Subcutaneous abdominal adipose tissue (tissue), 5 donors: ENCODE results near the gene ALK.

Source experiments
- H3K27ac ChIP-seq: one replicate; pipeline ENCODE4 v1.7.0; 2013; ENCODE audit warnings: low read depth, mild to moderate bottlenecking, inconsistent platforms, low read length, moderate library complexity
- H3K27me3 ChIP-seq, 5 donors: one replicate each; pipeline ENCODE4 v1.7.0; 2013; ENCODE audit warnings: low read length in 5 of 5, inconsistent platforms in 1 of 5; ENCODE audit not compliant: control insufficient read depth in 5 of 5, insufficient read depth in 4 of 5
- H3K36me3 ChIP-seq, 5 donors: one replicate each; pipeline ENCODE4 v1.7.0; 2013; ENCODE audit warnings: low read length in 5 of 5; ENCODE audit not compliant: control insufficient read depth in 5 of 5, insufficient read depth in 5 of 5
- H3K4me1 ChIP-seq, 5 donors: one replicate each; pipeline ENCODE4 v1.7.0; 2013; ENCODE audit warnings: low read length in 5 of 5, mild to moderate bottlenecking in 3 of 5, moderate library complexity in 1 of 5; ENCODE audit not compliant: control insufficient read depth in 5 of 5, insufficient read depth in 5 of 5
- H3K4me3 ChIP-seq, 5 donors: one replicate each; pipeline ENCODE4 v1.7.0; 2013; ENCODE audit warnings: low read length in 5 of 5, low read depth in 1 of 5
- H3K9ac ChIP-seq, 5 donors: one replicate each; pipeline ENCODE4 v1.7.0; 2013; ENCODE audit warnings: low read length in 5 of 5, mild to moderate bottlenecking in 4 of 5, moderate library complexity in 3 of 5
- H3K9me3 ChIP-seq, 5 donors: one replicate each; pipeline ENCODE4 v1.7.0; 2013; ENCODE audit warnings: low read length in 5 of 5; ENCODE audit not compliant: control insufficient read depth in 5 of 5
- donor health status: healthy.
- donor health status: healthy.
- donor health status: healthy.
- donor health status: healthy.
- donor health status: healthy.

Gene ALK

DNA sequence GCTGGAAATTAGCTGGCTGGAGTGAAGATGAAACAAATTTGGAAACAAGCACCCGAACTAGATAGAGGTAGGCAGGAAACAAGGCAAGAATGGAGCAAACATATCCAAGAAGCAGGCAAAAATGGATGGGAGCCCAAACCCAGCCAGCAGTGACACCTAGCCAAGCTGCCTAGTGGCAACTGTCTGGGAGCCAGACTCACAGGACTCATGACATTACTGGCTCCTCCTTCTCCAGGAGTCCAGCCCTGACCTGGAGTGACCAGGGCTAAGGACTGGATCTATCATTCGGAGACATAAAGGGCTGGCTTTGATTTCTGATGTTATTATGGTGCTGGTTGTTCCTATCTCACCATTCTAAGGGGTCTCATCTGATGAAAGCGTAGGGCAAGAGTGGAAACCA lies 21.3 kb upstream of the ALK start:
- H3K36me3 ChIP-seq = no peaks in the 10 kb centered on the region
- no peak overlapping the region for H3K4me3 ChIP-seq
- H3K9ac ChIP-seq = no peak overlapping the region
- no peaks in the 10 kb centered on the region for H3K27me3 ChIP-seq
- H3K4me1 ChIP-seq = peaks cover 0 to 5% (median 0%) of the 10 kb centered on the region in 5 donors
- no peak overlapping the region for H3K27ac ChIP-seq
- peaks cover 0 to 9% (median 4%) of the 10 kb centered on the region in 5 donors for H3K9me3 ChIP-seq

DNA sequence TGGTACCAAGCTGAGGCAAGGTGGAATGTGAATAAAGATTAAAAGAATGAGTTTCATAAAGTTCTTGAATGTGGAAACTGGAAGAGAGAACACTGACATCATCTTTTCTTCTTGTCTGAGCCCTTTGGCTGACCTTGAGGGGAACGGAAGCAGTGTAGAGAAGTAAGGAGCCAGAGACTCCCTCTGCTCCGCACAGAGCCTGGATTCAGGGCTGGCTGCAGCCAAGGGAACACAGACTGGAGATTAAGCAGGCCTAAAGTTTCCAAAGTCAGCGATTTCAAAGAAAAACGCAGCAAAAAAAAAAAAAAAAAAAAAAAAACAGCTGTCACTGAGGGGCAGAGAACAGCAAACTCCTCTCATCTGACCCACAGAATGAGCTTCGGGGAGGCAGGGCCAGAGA lies 19.3 kb upstream of the ALK start:
- Histone ChIP-seq H3K4me1 (peaks cover 0 to 5% (median 0%) of the 10 kb centered on the region in 5 donors), H3K9ac (no peak overlapping the region), H3K27ac (no peak overlapping the region), H3K9me3 (peaks cover 0 to 9% (median 4%) of the 10 kb centered on the region in 5 donors), H3K36me3 (no peaks in the 10 kb centered on the region), H3K27me3 (no peaks in the 10 kb centered on the region), H3K4me3 (no peak overlapping the region)

DNA sequence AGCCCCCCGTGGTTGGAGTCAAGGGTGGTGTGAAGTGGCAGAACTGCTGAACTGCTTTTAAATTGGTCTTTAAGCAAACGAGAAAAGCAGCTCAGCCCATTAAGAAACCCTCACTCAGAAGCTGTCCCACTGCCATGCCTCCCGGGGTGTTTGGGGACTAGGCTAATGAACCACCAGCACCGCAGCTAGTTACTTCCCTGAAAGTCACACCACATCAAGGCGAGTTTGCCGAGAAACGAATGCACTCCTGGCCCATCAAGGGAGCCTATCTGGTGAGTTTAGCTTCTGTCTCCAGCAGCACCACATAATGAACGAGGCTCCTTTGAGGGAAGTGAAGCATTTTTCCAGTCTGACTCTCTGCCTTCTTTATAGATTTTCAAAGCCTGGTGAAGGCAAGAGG lies 14.6 kb upstream of the ALK start:
- no peak overlapping the region for H3K27ac ChIP-seq
- H3K27me3 ChIP-seq = peaks cover 0 to 3% (median 0%) of the 10 kb centered on the region in 5 donors
- H3K4me3 ChIP-seq = no peak overlapping the region

DNA sequence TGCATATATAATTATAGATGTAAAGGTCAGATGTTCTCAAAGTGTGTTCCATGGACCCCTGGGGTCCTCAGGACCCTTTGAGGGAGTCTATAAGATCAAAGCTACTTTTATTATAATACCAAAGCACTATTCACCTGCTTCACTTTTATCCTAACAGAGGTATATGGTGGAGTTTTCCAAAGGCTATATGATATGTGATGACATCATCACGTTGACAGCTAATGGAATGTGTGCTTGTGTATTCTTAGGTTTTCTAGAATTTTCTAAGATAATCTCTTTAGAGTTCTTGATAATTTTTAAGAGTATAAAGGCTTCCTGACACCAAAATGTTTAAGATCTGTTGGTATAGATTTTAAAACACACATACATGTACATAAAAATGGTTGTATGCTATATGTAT lies 10.4 kb upstream of the ALK start:
- Histone ChIP-seq H3K4me1 (no peaks in the 10 kb centered on the region), H3K27me3 (peaks cover 0 to 3% (median 0%) of the 10 kb centered on the region in 5 donors), H3K4me3 (no peak overlapping the region), H3K27ac (no peak overlapping the region), H3K9ac (no peak overlapping the region), H3K36me3 (no peaks in the 10 kb centered on the region), H3K9me3 (no peaks in the 10 kb centered on the region)

More for the DNA sequence above, 14.6 kb upstream of the ALK start:
- no peaks in the 10 kb centered on the region for H3K9me3 ChIP-seq
- H3K9ac ChIP-seq = no peak overlapping the region
- peaks cover 0 to 5% (median 0%) of the 10 kb centered on the region in 5 donors for H3K4me1 ChIP-seq
- H3K36me3 ChIP-seq = no peaks in the 10 kb centered on the region

DNA sequence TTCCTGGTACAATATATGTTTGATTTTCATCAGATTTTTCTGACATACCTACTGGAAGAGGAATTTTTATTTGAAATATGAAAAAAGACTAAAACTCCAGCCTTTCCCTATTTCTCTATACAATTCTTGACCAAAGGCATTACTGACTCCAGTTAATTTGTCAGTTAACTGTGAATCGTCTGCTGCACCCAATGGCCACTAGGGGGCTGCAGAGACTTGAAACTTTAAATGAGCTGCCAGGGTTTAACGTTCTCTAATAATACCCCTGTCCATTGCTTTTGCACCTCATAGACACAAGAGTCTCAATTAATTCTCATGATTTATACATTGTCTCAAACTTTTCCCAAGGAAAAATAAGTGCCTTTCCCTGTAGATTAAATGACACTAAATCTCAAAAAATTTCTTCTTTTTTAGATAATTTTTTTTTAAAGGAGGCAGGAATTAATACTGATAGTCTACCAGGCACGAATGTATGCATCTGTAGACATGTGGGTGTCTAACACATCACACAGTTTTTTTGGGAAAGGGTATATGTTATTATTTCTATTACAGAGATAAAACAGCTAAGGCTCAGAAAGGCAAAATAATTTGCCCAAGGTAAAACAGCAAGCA lies 1.8 kb upstream of the ALK start:
- no peak overlapping the region for H3K27ac ChIP-seq
- H3K9me3 ChIP-seq = no peaks in the 10 kb centered on the region
- no peaks in the 10 kb centered on the region for H3K36me3 ChIP-seq
- H3K4me3 ChIP-seq = no peak overlapping the region
- H3K4me1 ChIP-seq = peaks cover 0 to 24% (median 22%) of the 10 kb centered on the region in 5 donors
- peaks cover 25 to 44% (median 31%) of the 10 kb centered on the region in 5 donors for H3K27me3 ChIP-seq
- H3K9ac ChIP-seq = no peak overlapping the region

DNA sequence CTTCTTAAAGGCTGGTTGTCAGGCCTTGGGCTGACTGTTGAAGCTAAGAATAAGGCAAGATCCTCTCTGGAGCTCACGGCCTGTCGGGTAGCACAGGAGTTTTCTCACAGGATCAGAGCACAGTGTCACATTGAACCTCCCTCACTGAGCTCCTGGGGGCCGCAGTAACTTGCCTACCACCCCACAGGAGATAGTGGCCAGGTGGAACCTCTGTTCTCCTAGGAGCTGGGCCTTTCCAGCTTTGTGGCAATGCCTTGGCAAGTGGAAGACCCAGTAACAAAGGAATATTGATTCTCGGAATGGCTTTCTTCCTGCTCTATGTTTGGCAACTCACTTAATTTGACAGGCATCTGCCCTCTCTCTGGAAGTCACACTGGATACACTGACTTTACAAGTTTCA lies 1.2 kb upstream of the ALK start:
- Histone ChIP-seq H3K9ac (no peak overlapping the region), H3K4me1 (peaks cover 0 to 24% (median 22%) of the 10 kb centered on the region in 5 donors), H3K4me3 (no peak overlapping the region), H3K27me3 (peaks cover 25 to 49% (median 37%) of the 10 kb centered on the region in 5 donors), H3K27ac (no peak overlapping the region), H3K36me3 (no peaks in the 10 kb centered on the region), H3K9me3 (no peaks in the 10 kb centered on the region)

DNA sequence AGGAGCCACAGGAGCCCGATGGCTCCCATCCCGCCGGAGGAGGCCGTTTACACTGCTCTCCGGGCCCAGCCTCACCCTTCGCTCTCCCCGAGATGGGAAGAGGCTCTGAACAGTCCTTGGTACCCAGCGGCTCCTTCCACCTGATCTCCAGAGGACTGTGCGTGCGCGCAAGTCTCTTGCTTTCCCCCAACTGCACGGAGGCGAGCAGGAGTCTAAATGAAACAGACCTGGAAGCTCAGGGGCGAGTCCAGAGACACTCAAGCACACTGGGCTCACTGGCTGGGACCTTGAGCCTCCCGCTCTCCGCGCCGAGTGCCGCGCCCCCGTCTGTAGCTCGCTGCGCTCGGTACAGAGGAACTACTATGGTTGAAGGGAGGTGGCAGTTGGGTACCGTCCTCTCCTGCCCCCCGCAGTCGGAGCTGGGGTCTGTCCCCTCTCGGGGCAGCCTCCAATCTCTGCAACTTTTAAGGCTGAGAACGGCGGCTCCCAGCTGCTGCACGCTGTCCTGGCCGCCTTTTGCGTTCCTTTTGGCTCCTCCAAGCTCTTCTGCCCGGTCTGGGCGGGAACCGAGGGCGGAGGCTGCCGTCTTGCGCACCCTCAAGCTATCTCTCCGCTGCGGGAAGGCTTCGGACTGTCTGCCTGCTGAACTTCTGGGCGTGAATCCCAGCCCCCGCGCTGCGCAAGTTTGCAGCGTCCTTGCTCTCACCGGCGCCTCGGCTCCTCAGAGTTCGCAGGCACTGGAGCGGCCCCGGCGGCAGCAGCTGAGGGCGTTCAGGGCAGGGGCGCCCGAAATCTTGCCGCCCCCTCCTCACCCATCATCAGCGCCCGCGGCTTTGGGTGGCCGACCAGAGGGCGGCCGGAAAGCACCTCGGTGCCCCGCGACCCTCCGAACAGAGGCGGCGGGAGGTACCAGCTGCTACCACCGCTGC lies 491 bp downstream of the ALK start:
- Histone ChIP-seq H3K4me3 (peak overlapping the region; percentile 29 to 51 (median 44)), H3K9me3 (no peaks in the 10 kb centered on the region), H3K27me3 (peaks cover 34 to 54% (median 45%) of the 10 kb centered on the region in 5 donors), H3K36me3 (no peaks in the 10 kb centered on the region), H3K4me1 (peaks cover 0 to 24% (median 22%) of the 10 kb centered on the region in 5 donors), H3K27ac (no peak overlapping the region), H3K9ac (no peak overlapping the region)

DNA sequence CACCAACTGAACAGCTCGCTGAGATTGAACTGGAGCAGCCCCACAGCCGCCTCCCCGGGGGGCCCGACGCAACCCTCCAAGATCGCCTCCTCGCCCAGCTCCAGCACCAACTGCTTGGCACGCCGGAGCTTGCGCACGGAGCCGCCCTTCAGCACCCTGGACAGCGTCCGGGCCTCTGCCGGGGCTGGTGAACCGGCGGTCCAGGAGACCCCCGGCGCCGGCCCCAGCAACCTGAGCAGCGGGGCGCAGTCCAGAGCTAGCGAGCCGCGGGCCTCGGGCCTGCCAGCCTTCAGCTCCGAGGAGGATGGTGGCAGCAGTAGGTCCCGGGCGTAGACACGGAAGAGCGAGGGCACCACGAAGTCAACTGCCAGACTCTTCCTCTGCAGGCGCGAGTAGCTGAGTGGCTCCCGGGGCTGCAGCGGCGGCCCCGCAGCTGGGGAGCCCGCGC lies 1.2 kb downstream of the ALK start:
- H3K9me3 ChIP-seq = no peaks in the 10 kb centered on the region
- no peaks in the 10 kb centered on the region for H3K36me3 ChIP-seq
- H3K9ac ChIP-seq = no peak overlapping the region
- peaks cover 34 to 54% (median 45%) of the 10 kb centered on the region in 5 donors for H3K27me3 ChIP-seq
- H3K4me3 ChIP-seq = peak overlapping the region in 4 of 5 donors; percentile 11 to 51 (median 46)
- no peak overlapping the region for H3K27ac ChIP-seq
- peaks cover 0 to 24% (median 22%) of the 10 kb centered on the region in 5 donors for H3K4me1 ChIP-seq

DNA sequence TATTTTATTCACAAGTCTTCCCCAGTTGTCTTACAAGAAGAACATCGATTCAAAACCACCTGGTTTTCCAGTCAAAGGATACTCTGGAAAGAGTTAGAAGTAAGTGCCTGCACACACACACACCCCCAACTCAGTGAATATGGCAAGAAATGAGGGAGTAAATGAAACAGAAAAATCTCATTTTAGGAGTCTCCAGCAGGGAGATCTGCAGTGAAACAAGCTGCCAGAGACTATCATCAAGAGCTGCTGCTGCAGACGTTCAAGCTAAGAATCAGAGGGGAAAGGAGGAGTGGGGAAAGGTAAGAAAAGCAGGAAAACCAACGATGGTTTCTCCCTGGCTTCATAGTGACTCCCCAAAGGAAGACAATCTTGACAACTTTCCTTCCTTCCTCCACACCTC lies 2.4 kb downstream of the ALK start:
- Histone ChIP-seq H3K36me3 (no peaks in the 10 kb centered on the region), H3K27me3 (peaks cover 34 to 51% (median 45%) of the 10 kb centered on the region in 5 donors)

DNA sequence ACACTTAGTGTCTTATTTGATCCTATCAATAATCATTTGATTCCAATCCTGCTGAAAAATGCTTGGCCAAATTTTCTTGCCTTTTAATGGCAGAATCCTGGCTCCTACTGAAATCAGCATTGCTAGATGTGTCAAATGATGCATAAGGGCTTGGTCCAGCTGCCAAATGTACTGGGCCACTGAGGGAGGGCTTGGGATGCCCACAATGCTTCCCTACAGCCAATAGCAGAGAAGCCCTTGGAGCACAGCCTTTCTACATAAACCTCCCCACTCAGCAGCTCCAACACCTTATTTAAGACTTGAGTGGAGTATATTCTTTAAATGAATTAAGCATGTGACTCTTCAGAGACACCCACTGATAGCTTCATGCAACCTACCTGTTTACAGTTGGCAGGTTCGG lies 3.6 kb downstream of the ALK start:
- Histone ChIP-seq H3K4me3 (no peak overlapping the region), H3K27ac (no peak overlapping the region), H3K27me3 (peaks cover 37 to 50% (median 44%) of the 10 kb centered on the region in 5 donors), H3K36me3 (no peaks in the 10 kb centered on the region), H3K9ac (no peak overlapping the region), H3K4me1 (peaks cover 0 to 24% (median 22%) of the 10 kb centered on the region in 5 donors), H3K9me3 (no peaks in the 10 kb centered on the region)

More for the DNA sequence above, 2.4 kb downstream of the ALK start:
- H3K9me3 ChIP-seq = no peaks in the 10 kb centered on the region
- peaks cover 0 to 24% (median 22%) of the 10 kb centered on the region in 5 donors for H3K4me1 ChIP-seq
- H3K4me3 ChIP-seq = no peak overlapping the region
- no peak overlapping the region for H3K27ac ChIP-seq
- no peak overlapping the region for H3K9ac ChIP-seq
